Endometrium (tissue), 2 donors: ENCODE measurements around the gene BZW2.

Source experiments
- FAIRE-seq: peaks from 2 replicates; lab custom pipeline; 2012; peaks lifted over from hg19 to GRCh38; lab: Jason Lieb, UNC
- donor health status: control.
- donor health status: control.

BZW2 gene

DNA sequence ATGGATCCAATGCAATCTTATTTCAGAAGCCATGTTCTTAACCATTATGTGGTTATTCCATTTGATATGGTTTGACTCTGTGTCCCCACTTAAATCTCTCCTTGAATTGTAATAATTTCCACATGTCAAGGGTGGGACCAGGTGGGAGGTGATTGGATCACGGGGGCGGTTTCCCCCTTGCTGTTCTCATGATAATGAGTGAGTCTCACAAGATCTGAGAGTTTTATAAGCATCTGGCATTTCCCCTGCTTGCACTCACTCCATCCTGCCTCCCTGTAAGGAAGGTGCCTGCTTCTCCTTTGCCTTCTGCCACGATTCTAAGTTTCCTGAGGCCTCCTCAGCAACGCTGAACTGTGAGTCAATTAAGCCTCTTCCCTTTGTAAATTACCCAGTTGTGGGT lies 75.6 kb downstream of the BZW2 start:
- FAIRE-seq: no peak

DNA sequence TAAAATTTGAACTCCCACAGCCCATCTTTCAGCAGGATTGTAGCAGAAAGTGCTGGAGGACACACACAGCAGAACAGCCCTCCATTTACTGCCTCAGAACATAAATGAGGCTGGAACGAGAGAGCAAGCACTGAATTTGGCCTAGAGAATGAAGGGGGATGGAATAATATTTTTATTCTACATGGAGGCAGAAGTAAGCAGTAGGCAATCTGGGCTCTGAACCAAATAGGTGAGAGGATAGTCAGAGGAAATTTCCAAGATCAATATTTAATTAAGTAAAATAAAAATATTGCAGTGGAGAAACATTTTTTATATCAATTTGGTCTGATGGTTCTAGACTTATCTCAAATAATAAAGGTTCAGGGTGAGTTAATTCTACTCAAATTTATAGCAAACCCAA lies 78.4 kb downstream of the BZW2 start:
- no peak for FAIRE-seq

- FAIRE-seq: no peak
Observed at GRCh38 chr7:16726189-16726588, 80.2 kb downstream of the BZW2 start.

DNA sequence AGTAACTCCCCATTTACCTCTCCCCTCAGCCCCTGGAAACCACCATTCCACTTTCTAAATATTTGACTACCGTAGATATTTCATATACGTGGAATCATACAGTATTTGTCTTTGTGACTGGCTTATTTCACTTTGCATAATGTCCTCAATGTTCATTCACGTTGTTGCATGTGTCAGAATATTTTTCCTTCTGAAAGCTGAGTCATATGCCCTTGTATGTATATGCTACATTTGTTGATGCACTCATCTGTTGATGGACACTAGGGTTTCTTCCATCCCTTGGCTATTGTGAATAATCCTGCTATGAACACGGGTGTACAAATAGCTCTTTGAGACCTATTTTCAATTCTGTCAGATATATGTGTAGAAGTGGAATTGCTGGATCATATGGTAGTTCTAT lies 81.8 kb downstream of the BZW2 start:
- no peak for FAIRE-seq

DNA sequence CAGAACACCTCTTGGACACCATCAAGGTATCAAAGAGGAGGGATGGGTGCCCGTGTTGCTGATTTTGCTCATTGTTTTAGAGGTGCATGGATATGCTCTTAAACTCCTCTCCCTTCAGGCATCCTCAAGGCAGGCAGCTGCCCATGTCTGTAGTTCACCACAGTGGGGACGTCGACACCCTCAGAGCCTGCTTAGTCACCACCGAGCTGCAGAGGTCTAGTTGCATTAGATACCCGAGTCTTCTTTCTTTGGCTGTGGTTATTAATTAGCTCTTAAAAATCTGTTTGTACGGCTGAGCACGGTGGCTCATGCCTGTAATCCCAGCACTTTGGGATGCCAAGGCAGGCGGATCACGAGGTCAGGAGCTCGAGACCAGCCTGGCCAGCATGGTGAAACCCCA lies 82.8 kb downstream of the BZW2 start:
- no peak for FAIRE-seq

- FAIRE-seq: no peak
Observed at GRCh38 chr7:16729541-16729940, 83.6 kb downstream of the BZW2 start.

GRCh38 chr7:16730937-16731336 lies 85.0 kb downstream of the BZW2 start:
- FAIRE-seq: no peak

DNA sequence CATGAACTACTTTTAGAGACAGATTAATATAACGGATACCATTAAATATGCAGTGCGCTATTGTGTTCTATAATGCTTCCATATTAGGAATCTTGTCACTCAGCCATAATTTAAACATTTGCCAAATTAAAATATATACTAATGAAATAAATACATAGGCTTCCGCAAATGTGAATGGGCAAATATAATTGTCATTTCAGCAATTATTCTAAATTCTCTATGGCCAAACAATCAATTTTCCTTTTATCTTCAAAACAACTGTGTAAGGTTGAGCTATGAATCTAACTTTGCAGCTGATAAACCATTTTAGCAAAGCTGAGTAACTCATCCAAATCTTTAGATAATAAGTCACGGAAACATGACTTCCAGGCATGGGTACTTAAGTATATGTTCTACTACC lies 86.8 kb downstream of the BZW2 start:
- no peak for FAIRE-seq

DNA sequence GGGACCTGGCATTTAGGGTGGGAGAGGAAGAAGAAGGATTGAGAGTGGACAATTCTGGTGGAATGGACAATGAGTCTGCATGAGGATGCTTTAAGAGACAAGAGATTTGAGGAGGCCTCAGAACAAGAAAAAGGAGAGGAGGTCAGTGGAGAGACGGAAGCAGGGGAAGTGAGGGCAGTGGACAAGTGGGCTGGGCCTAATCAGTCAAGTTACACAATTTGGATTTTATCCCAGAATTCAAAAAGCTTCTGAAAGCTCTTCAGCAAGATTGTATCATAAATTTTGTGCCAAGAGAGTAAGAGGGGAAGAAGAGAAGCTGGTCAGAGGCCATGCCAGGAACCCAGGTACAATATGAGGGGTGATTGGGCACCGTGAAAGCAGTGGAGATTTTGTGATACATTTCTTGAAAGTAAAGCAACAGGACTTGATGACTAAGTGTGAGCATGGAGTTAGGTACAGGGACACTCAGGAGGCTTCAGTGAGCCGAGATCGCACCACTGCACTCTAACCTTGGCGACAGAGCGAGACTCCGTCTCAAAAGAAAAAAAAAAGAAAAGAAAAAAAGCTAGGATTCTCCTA lies 88.3 kb downstream of the BZW2 start:
- no peak for FAIRE-seq

DNA sequence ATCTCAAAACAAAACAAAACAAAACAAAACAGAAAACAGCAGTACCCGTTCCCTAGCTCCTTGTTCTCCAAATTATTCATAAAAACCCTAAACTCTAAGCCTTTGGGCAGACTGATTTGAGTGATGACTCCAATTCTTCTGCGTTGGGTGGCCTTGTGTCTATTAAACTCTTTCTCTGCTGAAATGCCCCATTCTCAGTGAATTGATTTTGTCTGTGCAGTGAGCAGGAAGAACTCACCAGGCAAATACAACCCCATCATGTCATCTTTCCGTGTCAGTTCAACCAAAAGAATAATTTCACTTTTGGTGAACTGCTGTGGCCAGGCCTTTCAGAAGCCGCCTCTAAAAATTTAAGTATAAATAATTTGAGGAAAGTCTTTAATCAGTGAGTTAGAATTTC lies 89.0 kb downstream of the BZW2 start:
- no peak for FAIRE-seq

- FAIRE-seq: no peak
Observed at GRCh38 chr7:16738011-16738688, 92.2 kb downstream of the BZW2 start.

- FAIRE-seq: no peak
Observed at GRCh38 chr7:16739863-16740622, 94.1 kb downstream of the BZW2 start.

DNA sequence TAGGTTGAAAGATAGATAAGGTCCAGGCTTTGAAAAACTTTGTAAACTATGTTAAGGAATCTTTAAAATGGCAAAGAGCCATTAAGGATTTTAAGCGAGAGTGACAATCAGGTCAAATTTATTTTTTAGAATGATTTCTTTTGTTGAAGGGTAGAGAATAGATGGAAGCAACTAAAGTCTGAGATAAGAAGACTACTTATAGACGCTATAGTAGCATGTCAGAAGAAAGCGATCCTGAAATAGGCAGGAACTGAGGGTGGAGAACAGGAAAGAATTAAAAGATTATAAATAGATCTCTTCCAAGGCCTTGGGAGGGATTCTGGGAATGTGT lies 94.6 kb downstream of the BZW2 start:
- FAIRE-seq: no peak

DNA sequence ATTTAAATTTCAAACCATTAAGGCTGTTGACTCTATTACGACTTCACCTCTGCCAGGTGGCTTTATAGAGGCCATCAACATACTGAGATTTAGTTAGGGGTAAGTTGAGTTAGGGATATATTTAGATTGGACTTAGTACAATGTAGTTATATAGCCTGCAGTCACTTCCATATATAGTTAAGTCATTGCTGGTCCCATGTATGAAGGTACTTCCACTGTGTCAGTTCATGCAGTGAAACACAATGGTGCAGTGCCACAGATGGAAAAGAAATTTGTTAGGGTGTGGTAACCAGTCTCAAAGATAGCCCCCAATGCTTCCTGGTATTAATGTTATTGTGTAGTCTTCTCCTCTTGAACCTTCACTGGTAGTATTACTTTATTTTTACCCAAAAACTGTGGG lies 95.0 kb downstream of the BZW2 start:
- FAIRE-seq: no peak

GRCh38 chr7:16741676-16742075 lies 95.7 kb downstream of the BZW2 start:
- no peak for FAIRE-seq

DNA sequence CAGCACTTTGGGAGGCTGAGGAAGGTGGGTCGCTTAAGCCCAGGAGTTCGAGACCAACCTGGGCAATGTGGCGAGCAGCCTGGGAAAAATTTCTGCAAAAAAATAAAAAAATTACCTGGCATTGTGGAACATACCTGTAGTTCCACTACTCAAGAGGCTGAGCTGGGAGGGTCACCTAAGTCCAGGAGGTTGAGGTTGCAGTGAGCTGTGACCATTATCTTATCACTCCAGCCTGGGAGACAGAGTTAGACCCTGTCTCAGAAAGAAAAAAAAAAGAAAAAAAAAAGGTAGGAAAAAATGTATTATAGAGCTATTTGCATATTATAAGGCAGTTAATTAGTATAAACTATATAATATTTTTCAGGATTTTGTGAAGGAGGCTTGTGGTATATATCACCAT lies 96.6 kb downstream of the BZW2 start:
- no peak for FAIRE-seq

DNA sequence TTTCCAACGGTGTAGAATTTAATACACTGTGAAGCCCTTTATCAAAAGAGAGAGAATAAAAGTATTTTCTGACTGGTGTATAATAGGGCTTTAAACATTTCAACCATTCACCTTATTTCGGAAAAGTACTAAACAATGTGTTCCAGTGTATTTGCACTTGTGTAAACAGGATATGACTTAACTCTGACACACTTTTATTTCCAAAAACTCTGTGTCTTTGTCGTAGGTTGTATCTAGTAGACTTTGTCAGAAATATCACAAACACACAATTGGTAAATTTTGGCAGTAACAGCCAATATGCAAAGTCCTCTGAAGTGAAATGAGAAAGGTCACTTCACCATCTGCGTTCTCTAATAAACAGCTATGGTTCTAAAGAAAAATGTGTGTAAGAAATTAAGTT lies 97.3 kb downstream of the BZW2 start:
- FAIRE-seq: no peak

GRCh38 chr7:16744518-16745250 lies 98.7 kb downstream of the BZW2 start:
- no peak for FAIRE-seq

DNA sequence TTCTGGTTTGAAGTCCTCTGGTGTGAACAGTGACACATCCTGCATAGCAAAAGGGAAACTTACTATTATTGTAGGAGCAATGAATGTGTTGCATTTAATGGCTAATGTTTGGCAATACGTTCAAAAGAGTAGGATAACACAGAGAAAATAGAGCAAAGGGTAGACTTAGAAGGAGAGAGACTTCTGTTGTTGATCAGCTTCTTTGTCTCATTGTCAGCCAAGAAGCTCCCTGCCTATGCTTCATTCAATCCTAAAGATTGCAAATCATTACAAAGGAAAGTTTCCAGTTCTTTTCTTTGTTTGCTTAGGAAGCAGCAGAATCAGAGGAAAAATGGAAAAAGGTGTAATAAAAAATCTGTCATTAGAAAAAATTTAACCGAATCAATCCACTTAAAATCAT lies 99.7 kb downstream of the BZW2 start:
- no peak for FAIRE-seq

DNA sequence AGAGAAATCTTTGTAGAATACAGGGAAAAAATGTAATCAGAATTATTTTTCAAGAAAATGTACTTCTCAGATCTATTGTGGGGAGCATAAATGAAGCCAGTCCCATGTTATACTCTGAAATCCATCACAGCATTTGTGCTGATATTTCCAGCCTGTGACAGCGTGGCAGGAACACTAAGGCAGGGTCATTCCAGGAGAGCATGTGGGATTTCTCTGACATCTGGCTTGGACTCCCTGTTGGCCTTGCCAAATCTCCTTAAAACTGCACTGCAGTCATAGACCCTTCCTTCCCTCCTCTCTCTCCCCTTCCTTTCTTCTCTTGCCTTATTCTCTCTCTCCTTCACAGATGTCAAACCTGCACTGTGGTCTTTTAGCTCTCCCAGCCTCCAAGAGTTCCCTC lies 101.1 kb downstream of the BZW2 start:
- FAIRE-seq: no peak

DNA sequence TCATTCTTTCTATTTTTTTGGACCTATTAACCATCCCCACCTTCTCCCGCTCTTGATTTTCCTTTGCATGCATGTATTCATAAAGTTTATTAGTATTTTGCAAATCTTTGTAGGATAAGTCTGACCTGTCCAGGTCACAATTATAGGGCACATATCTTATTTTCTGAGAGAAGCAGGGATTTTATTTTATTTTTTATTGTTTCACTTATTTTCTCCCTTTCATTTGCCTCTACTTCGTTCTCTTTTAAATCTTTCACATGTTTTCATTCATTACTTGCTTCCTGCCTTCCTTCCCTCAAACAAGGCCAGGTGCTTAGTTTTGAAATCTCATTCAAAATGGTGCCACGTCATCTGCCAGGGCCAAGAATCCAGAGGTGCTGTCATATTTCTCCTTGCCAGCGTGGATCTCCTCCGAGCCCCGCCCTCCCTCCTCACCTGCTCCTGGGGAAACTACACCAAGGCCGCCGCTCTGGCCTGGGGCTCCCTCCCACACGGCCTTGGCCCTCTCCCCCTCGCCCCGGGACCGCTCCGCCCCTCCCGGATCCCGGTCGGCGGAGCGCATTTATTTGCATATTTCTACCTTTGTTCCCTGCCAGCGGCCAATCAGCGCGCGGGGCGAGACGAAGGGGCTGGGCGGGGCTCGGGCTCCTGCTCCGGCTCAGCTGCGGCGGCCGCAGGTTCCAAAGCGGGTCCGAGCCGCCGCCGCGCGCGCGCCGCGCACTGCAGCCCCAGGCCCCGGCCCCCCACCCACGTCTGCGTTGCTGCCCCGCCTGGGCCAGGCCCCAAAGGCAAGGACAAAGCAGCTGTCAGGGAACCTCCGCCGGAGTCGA lies 107.3 kb downstream of the BZW2 start, which contains the start of gene TSPAN13:
Gene TSPAN13 (plus strand): TSS at position 654 of the 830 bp plus-strand sequence. CDS start 213 bp downstream, outside the sequence.
- no peak for FAIRE-seq
